T-cell (primary cell): ENCODE measurements around the gene TRAPPC12. TPM values are rescaled to one million over a fixed set of nuclear protein-coding genes. Genes with fewer than 3 reads are reported as not detected.

Experiments
- ATAC-seq, 4 experiments: fragments of 200-7000 bp in 3 of 4; fragments of 150-1000 bp in 1 of 4; cut with Tn5 transposase; replicated peaks in 1 of 4; 1 replicate in 3 of 4; 2 replicates in 1 of 4; pipeline ENCODE4 v1.10.0; 2021; ENCODE audit warnings: moderate library complexity in 3 of 4, mild to moderate bottlenecking in 2 of 4, moderate number of reproducible peaks in 1 of 4
- CTCF ChIA-PET, 2 donors: fragments of 300-600 bp; sonication (Branson Sonifier 250); formaldehyde crosslinking; loops; one replicate each; lab custom pipeline; 2022; ENCODE audit warnings: antibody characterized with exemption in 2 of 2; lab: Charles Lee
- POLR2A ChIA-PET, 2 donors: fragments of 300-600 bp; sonication (Branson Sonifier 250); formaldehyde crosslinking; loops; one replicate each; lab custom pipeline; 2022; ENCODE audit warnings: antibody characterized with exemption in 2 of 2; lab: Charles Lee
- DNase-seq, 35 experiments: peaks; one replicate each; pipeline versions ENCODE4 v3.0.0 to v3.0.0-alpha.2; 2013 to 2023
- H3K27ac ChIP-seq: one replicate; pipeline ENCODE4 v1.5.1; 2013; ENCODE audit warnings: low read length
- H3K27me3 ChIP-seq, 2 experiments: replicated peaks in 1 of 2; 1 replicate in 1 of 2; 2 replicates in 1 of 2; pipeline versions ENCODE4 v1.6.1 to v1.7.0; 2013; ENCODE audit warnings: low read length in 1 of 2, mixed read lengths in 1 of 2; ENCODE audit not compliant: control insufficient read depth in 2 of 2, insufficient read depth in 2 of 2; ENCODE audit errors: extremely low read depth in 1 of 2
- H3K36me3 ChIP-seq, 2 donors: 1 replicate in 1 of 2; 2 replicates in 1 of 2; pipeline versions ENCODE4 v1.6.1 to v1.7.0; 2013; ENCODE audit warnings: low read length in 1 of 2; ENCODE audit not compliant: control insufficient read depth in 2 of 2, insufficient read depth in 1 of 2; ENCODE audit errors: extremely low read depth in 1 of 2
- H3K4me1 ChIP-seq, 2 experiments: 1 replicate in 1 of 2; 2 replicates in 1 of 2; pipeline versions ENCODE4 v1.6.1 to v1.7.0; 2013; ENCODE audit warnings: low read length in 2 of 2, mixed read lengths in 1 of 2; ENCODE audit not compliant: insufficient read depth in 2 of 2, control insufficient read depth in 1 of 2; ENCODE audit errors: extremely low read depth in 1 of 2
- H3K4me3 ChIP-seq, 2 donors: 1 replicate in 1 of 2; 2 replicates in 1 of 2; pipeline versions ENCODE4 v1.5.1 to v1.7.0; 2013; ENCODE audit warnings: mild to moderate bottlenecking in 2 of 2, low read length in 1 of 2, moderate library complexity in 1 of 2; ENCODE audit not compliant: control insufficient read depth in 1 of 2; ENCODE audit errors: extremely low read depth in 1 of 2
- H3K9me3 ChIP-seq: 2 replicates; pipeline ENCODE4 v1.7.0; 2013
- H3K27ac Mint-ChIP-seq, 2 donors: one replicate each; pipeline ENCODE4 v1.8.0; 2020 to 2021; ENCODE audit warnings: mild to moderate bottlenecking in 2 of 2, mixed read lengths in 2 of 2
- H3K27me3 Mint-ChIP-seq, 2 donors: one replicate each; pipeline ENCODE4 v1.8.0; 2021 to 2022; ENCODE audit warnings: mixed read lengths in 2 of 2
- H3K36me3 Mint-ChIP-seq: one replicate; pipeline ENCODE4 v1.8.0; 2021; ENCODE audit warnings: mixed read lengths
- H3K4me1 Mint-ChIP-seq, 3 donors: one replicate each; pipeline ENCODE4 v1.8.0; 2020 to 2022; ENCODE audit warnings: mixed read lengths in 3 of 3, mild to moderate bottlenecking in 1 of 3
- H3K4me3 Mint-ChIP-seq, 3 donors: one replicate each; pipeline ENCODE4 v1.8.0; 2020 to 2022; ENCODE audit warnings: mild to moderate bottlenecking in 3 of 3, mixed read lengths in 3 of 3, moderate library complexity in 3 of 3
- H3K9me3 Mint-ChIP-seq, 3 donors: one replicate each; pipeline ENCODE4 v1.8.0; 2020 to 2022; ENCODE audit warnings: mixed read lengths in 3 of 3
- WGBS: methylation state at CpG from one replicate; pipeline ENCODE4 v1.1.5; 2013; ENCODE audit warnings: missing lambda C conversion rate; ENCODE audit not compliant: insufficient coverage; 5-methylcytosine and 5-hydroxymethylcytosine counted together
- total RNA-seq, 35 experiments: library from RNA in 6 of 35; stranded (reverse) in 6 of 35; fragments of 120-200 nt in 1 of 35; gene quantifications; one replicate each; pipeline versions ENCODE4 v1.2.1 to v1.2.4 and lab custom pipeline; 2013 to 2026

The TRAPPC12 gene
- total RNA-seq, 5 donors from 2014 or later (not counting 1 experiment from before 2014, with no cell fraction given): 103 to 158 (median 152) TPM

GRCh38 chr2:3435445-3435844 lies 56.0 kb downstream of the TRAPPC12 start:
- no peak overlapping the region for H3K4me3 Mint-ChIP-seq
- H3K27me3 Mint-ChIP-seq: no peaks in the 10 kb centered on the region
- DNase-seq (no peak), ATAC-seq (no peak)
- no peak overlapping the region for H3K27ac ChIP-seq
- no peaks in the 10 kb centered on the region for H3K4me1 ChIP-seq
- peaks cover 9 to 25% of the 10 kb centered on the region in 2 donors for H3K36me3 ChIP-seq
- H3K36me3 Mint-ChIP-seq: peaks cover 21% of the 10 kb centered on the region
- no peaks in the 10 kb centered on the region for H3K9me3 Mint-ChIP-seq
- POLR2A ChIA-PET: no interaction called here
- CTCF ChIA-PET: no interaction called here
- no peaks in the 10 kb centered on the region for H3K27me3 ChIP-seq
- no peak overlapping the region for H3K4me3 ChIP-seq
- no peak overlapping the region for H3K27ac Mint-ChIP-seq
- no CpG with 5 or more reads among the region's 5 CpGs for WGBS
- peaks cover 10 to 22% (median 17%) of the 10 kb centered on the region in 3 donors for H3K4me1 Mint-ChIP-seq
- no peaks in the 10 kb centered on the region for H3K9me3 ChIP-seq

GRCh38 chr2:3440477-3440876 lies 61.0 kb downstream of the TRAPPC12 start:
- POLR2A ChIA-PET: no interaction called here
- Histone ChIP-seq H3K4me1 (no peaks in the 10 kb centered on the region), H3K9me3 (no peaks in the 10 kb centered on the region), H3K27ac (no peak overlapping the region), H3K27me3 (no peaks in the 10 kb centered on the region), H3K36me3 (peaks cover 2 to 23% of the 10 kb centered on the region in 2 donors), H3K4me3 (no peak overlapping the region)
- Mint-ChIP-seq H3K9me3 (no peaks in the 10 kb centered on the region), H3K27me3 (no peaks in the 10 kb centered on the region), H3K36me3 (peaks cover 27% of the 10 kb centered on the region), H3K4me3 (no peak overlapping the region), H3K27ac (no peak overlapping the region), H3K4me1 (peaks cover 22 to 35% (median 34%) of the 10 kb centered on the region in 3 donors)
- DNase-seq (no peak), ATAC-seq (no peak)
- CTCF ChIA-PET: interaction anchor here in 1 of 2 donors (2.6 kb wide), 1 partner anchor 17 kb away, joined by 7 read pairs; no protein-coding TSS in a partner anchor
- WGBS: 80% methylated on average over 1 of the region's 2 CpGs

- H3K4me1 Mint-ChIP-seq: peaks cover 22 to 35% (median 34%) of the 10 kb centered on the region in 3 donors
- no peaks in the 10 kb centered on the region for H3K27me3 ChIP-seq
- H3K9me3 Mint-ChIP-seq: no peaks in the 10 kb centered on the region
- no peaks in the 10 kb centered on the region for H3K9me3 ChIP-seq
- no peaks in the 10 kb centered on the region for H3K4me1 ChIP-seq
- POLR2A ChIA-PET: no interaction called here
- H3K27ac Mint-ChIP-seq: peak overlapping the region in 1 of 2 donors; percentile 16
- H3K27ac ChIP-seq: no peak overlapping the region
- CTCF ChIA-PET: interaction anchor here (1.7 to 2.6 kb wide), 2 partner anchors 18 kb away, joined by 7 to 11 read pairs; no protein-coding TSS in a partner anchor
- H3K36me3 ChIP-seq: peaks cover 8 to 33% of the 10 kb centered on the region in 2 donors
- no peak overlapping the region for H3K4me3 ChIP-seq
- no peak for DNase-seq
- H3K36me3 Mint-ChIP-seq: peaks cover 36% of the 10 kb centered on the region
- no peak overlapping the region for H3K4me3 Mint-ChIP-seq
- ATAC-seq: no peak
- no peaks in the 10 kb centered on the region for H3K27me3 Mint-ChIP-seq
Measured at GRCh38 chr2:3441465-3441864, 62.0 kb downstream of the TRAPPC12 start.

GRCh38 chr2:3442185-3442584 lies 62.7 kb downstream of the TRAPPC12 start:
- Mint-ChIP-seq H3K4me3 (no peak overlapping the region), H3K27ac (no peak overlapping the region), H3K27me3 (no peaks in the 10 kb centered on the region), H3K36me3 (peaks cover 40% of the 10 kb centered on the region), H3K9me3 (no peaks in the 10 kb centered on the region), H3K4me1 (peaks cover 22 to 35% (median 34%) of the 10 kb centered on the region in 3 donors)
- H3K27ac ChIP-seq: no peak overlapping the region
- ChIA-PET POLR2A (interaction anchor here in 1 of 2 donors (0.5 kb wide), 1 partner anchor 231 kb away, joined by 10 read pairs; no protein-coding TSS in a partner anchor), CTCF (interaction anchor here (1.7 to 2.6 kb wide), 2 partner anchors 19 kb away, joined by 7 to 11 read pairs; no protein-coding TSS in a partner anchor)
- DNase-seq (no peak), ATAC-seq (no peak)
- WGBS: 100% methylated on average over 1 of the region's 6 CpGs
- no peaks in the 10 kb centered on the region for H3K4me1 ChIP-seq
- no peaks in the 10 kb centered on the region for H3K27me3 ChIP-seq
- peaks cover 10 to 38% of the 10 kb centered on the region in 2 donors for H3K36me3 ChIP-seq
- H3K4me3 ChIP-seq: no peak overlapping the region
- H3K9me3 ChIP-seq: no peaks in the 10 kb centered on the region

- no peak overlapping the region for H3K4me3 Mint-ChIP-seq
- no peaks in the 10 kb centered on the region for H3K9me3 Mint-ChIP-seq
- Histone ChIP-seq H3K9me3 (no peaks in the 10 kb centered on the region), H3K4me3 (no peak overlapping the region), H3K27me3 (no peaks in the 10 kb centered on the region), H3K36me3 (peaks cover 10 to 47% of the 10 kb centered on the region in 2 donors), H3K4me1 (no peaks in the 10 kb centered on the region), H3K27ac (no peak overlapping the region)
- H3K27ac Mint-ChIP-seq: no peak overlapping the region
- DNase-seq (no peak), ATAC-seq (no peak)
- 100% methylated on average over 4 of the region's 11 CpGs for WGBS
- H3K36me3 Mint-ChIP-seq: peaks cover 47% of the 10 kb centered on the region
- H3K27me3 Mint-ChIP-seq: no peaks in the 10 kb centered on the region
- ChIA-PET CTCF (interaction anchor here (1.2 to 2.6 kb wide), 4 partner anchors 12 to 20 kb away, joined by 3 to 11 read pairs (median 5); no protein-coding TSS in a partner anchor), POLR2A (no interaction called here)
- H3K4me1 Mint-ChIP-seq: peaks cover 22 to 35% (median 34%) of the 10 kb centered on the region in 3 donors
Measured at GRCh38 chr2:3443083-3443482, 63.6 kb downstream of the TRAPPC12 start.

GRCh38 chr2:3443506-3444084 lies 64.1 kb downstream of the TRAPPC12 start:
- Histone ChIP-seq H3K4me1 (no peaks in the 10 kb centered on the region), H3K27me3 (no peaks in the 10 kb centered on the region), H3K27ac (no peak overlapping the region), H3K36me3 (peaks cover 10 to 51% of the 10 kb centered on the region in 2 donors), H3K9me3 (no peaks in the 10 kb centered on the region), H3K4me3 (no peak overlapping the region)
- Mint-ChIP-seq H3K9me3 (no peaks in the 10 kb centered on the region), H3K4me1 (peaks cover 22 to 33% (median 30%) of the 10 kb centered on the region in 3 donors), H3K27me3 (no peaks in the 10 kb centered on the region), H3K27ac (no peak overlapping the region), H3K4me3 (no peak overlapping the region), H3K36me3 (peaks cover 48% of the 10 kb centered on the region)
- ATAC-seq (no peak), DNase-seq (no peak)
- POLR2A ChIA-PET: no interaction called here
- 97% methylated on average over 15 of the region's 18 CpGs for WGBS
- CTCF ChIA-PET: interaction anchor here in 1 of 2 donors (1.2 to 1.3 kb wide), 2 partner anchors 13 to 20 kb away, joined by 3 read pairs; no protein-coding TSS in a partner anchor
